ENCODE measurements around the gene EXOC2.

- TF ChIP-seq, protein P1, sequence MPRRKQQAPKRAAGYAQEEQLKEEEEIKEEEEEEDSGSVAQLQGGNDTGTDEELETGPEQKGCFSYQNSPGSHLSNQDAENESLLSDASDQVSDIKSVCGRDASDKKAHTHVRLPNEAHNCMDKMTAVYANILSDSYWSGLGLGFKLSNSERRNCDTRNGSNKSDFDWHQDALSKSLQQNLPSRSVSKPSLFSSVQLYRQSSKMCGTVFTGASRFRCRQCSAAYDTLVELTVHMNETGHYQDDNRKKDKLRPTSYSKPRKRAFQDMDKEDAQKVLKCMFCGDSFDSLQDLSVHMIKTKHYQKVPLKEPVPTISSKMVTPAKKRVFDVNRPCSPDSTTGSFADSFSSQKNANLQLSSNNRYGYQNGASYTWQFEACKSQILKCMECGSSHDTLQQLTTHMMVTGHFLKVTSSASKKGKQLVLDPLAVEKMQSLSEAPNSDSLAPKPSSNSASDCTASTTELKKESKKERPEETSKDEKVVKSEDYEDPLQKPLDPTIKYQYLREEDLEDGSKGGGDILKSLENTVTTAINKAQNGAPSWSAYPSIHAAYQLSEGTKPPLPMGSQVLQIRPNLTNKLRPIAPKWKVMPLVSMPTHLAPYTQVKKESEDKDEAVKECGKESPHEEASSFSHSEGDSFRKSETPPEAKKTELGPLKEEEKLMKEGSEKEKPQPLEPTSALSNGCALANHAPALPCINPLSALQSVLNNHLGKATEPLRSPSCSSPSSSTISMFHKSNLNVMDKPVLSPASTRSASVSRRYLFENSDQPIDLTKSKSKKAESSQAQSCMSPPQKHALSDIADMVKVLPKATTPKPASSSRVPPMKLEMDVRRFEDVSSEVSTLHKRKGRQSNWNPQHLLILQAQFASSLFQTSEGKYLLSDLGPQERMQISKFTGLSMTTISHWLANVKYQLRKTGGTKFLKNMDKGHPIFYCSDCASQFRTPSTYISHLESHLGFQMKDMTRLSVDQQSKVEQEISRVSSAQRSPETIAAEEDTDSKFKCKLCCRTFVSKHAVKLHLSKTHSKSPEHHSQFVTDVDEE (CRISPR knock-in tag; IDR thresholded peaks at IDR 0.05), result no peak
- TF ChIP-seq ZFP30 (CRISPR knock-in tag; IDR thresholded peaks at IDR 0.05) (no peak), ZNF8 (CRISPR knock-in tag; IDR thresholded peaks at IDR 0.05) (no peak), RARB (CRISPR knock-in tag; IDR thresholded peaks at IDR 0.05) (no peak)
Measured at GRCh38 chr6:511488-512137, 181.3 kb downstream of the EXOC2 start.

Data from SK-N-SH treated with all-trans-retinoic acid at 6 μM for 48 hours (cell line).